SJCRH30 (cell line): ENCODE measurements around the gene TBCE. TPM values are rescaled to one million over a fixed set of nuclear protein-coding genes. Genes with fewer than 3 reads are reported as not detected.
"Not testable (repeated sequence)": the region's sequence is repeated elsewhere in the genome, so short reads cannot be mapped to it uniquely, and the experiment has no call there.

Experiments
- DNase-seq, 2 experiments: peaks; one replicate each; pipeline ENCODE4 v3.0.0-alpha.2; 2015 to 2020
- H3K27ac ChIP-seq: fragments of 250-450 bp; sonication (Bioruptor Pico); 2 replicates; pipeline ENCODE4 v1.5.1; 2020; ENCODE audit warnings: mild to moderate bottlenecking, moderate library complexity
- H3K27me3 ChIP-seq: fragments of 250-450 bp; sonication (Bioruptor Pico); 2 replicates; pipeline ENCODE4 v1.5.1; 2020; ENCODE audit warnings: mild to moderate bottlenecking, moderate library complexity
- H3K36me3 ChIP-seq: fragments of 250-450 bp; sonication (Bioruptor Pico); 2 replicates; pipeline ENCODE4 v1.5.1; 2020; ENCODE audit warnings: mild to moderate bottlenecking, moderate library complexity
- H3K4me1 ChIP-seq: fragments of 250-450 bp; sonication (Bioruptor Pico); 2 replicates; pipeline ENCODE4 v1.5.1; 2020; ENCODE audit warnings: mild to moderate bottlenecking, moderate library complexity
- H3K4me3 ChIP-seq: fragments of 250-450 bp; sonication (Bioruptor Pico); 2 replicates; pipeline ENCODE4 v1.5.1; 2020; ENCODE audit warnings: mild to moderate bottlenecking, moderate library complexity
- H3K9me3 ChIP-seq: fragments of 250-450 bp; sonication (Bioruptor Pico); replicated peaks from 2 replicates; pipeline ENCODE4 v1.5.1; 2020; ENCODE audit warnings: mild to moderate bottlenecking, moderate library complexity
- total RNA-seq: library from RNA; depleted of rRNA; stranded (reverse); fragments of >200 nt; shearing (Covaris generic); gene quantifications from 2 replicates; pipeline ENCODE4 v1.2.3, GENCODE V29; 2014

The TBCE gene
- total RNA-seq, 1 experiment from 2014 or later, result 38.6 TPM

GRCh38 chr1:235336903-235337302 lies 30.3 kb upstream of the TBCE start:
- H3K36me3 ChIP-seq, result peaks cover 5% of the 10 kb centered on the region
- no peak overlapping the region for H3K27ac ChIP-seq
- H3K9me3 ChIP-seq, result no peaks in the 10 kb centered on the region
- no peaks in the 10 kb centered on the region for H3K4me1 ChIP-seq
- no peak for DNase-seq
- no peaks in the 10 kb centered on the region for H3K27me3 ChIP-seq
- no peak overlapping the region for H3K4me3 ChIP-seq

GRCh38 chr1:235339746-235340145 lies 27.5 kb upstream of the TBCE start:
- no peak for DNase-seq
- no peak overlapping the region for H3K27ac ChIP-seq
- H3K9me3 ChIP-seq, result no peaks in the 10 kb centered on the region
- no peaks in the 10 kb centered on the region for H3K4me1 ChIP-seq
- peaks cover 5% of the 10 kb centered on the region for H3K36me3 ChIP-seq
- no peaks in the 10 kb centered on the region for H3K27me3 ChIP-seq
- H3K4me3 ChIP-seq, result no peak overlapping the region

GRCh38 chr1:235341334-235341733 lies 25.9 kb upstream of the TBCE start:
- no peak for DNase-seq
- H3K27ac ChIP-seq, result no peak overlapping the region
- no peaks in the 10 kb centered on the region for H3K4me1 ChIP-seq
- no peaks in the 10 kb centered on the region for H3K27me3 ChIP-seq
- H3K9me3 ChIP-seq, result no peaks in the 10 kb centered on the region
- H3K4me3 ChIP-seq, result no peak overlapping the region
- H3K36me3 ChIP-seq, result peaks cover 2% of the 10 kb centered on the region

- no peak for DNase-seq
- no peaks in the 10 kb centered on the region for H3K27me3 ChIP-seq
- no peaks in the 10 kb centered on the region for H3K4me1 ChIP-seq
- H3K36me3 ChIP-seq, result no peaks in the 10 kb centered on the region; the same call in 1 of the 2 replicates
- no peaks in the 10 kb centered on the region for H3K9me3 ChIP-seq
- H3K27ac ChIP-seq, result no peak overlapping the region
- H3K4me3 ChIP-seq, result no peak overlapping the region
Measured at GRCh38 chr1:235342039-235342438, 25.2 kb upstream of the TBCE start.

GRCh38 chr1:235342471-235342870 lies 24.8 kb upstream of the TBCE start:
- no peaks in the 10 kb centered on the region for H3K9me3 ChIP-seq
- no peak overlapping the region for H3K27ac ChIP-seq
- H3K36me3 ChIP-seq, result no peaks in the 10 kb centered on the region; the same call in 1 of the 2 replicates
- DNase-seq, result no peak
- H3K4me1 ChIP-seq, result no peaks in the 10 kb centered on the region
- no peaks in the 10 kb centered on the region for H3K27me3 ChIP-seq
- H3K4me3 ChIP-seq, result no peak overlapping the region

GRCh38 chr1:235343726-235344125 lies 23.5 kb upstream of the TBCE start:
- H3K27me3 ChIP-seq, result no peaks in the 10 kb centered on the region
- no peak overlapping the region for H3K27ac ChIP-seq
- H3K4me1 ChIP-seq, result no peaks in the 10 kb centered on the region
- no peaks in the 10 kb centered on the region for H3K9me3 ChIP-seq
- no peak for DNase-seq
- no peaks in the 10 kb centered on the region for H3K36me3 ChIP-seq
- no peak overlapping the region for H3K4me3 ChIP-seq

GRCh38 chr1:235351441-235351840 lies 15.8 kb upstream of the TBCE start:
- H3K4me3 ChIP-seq, result no peak overlapping the region
- no peak overlapping the region for H3K27ac ChIP-seq
- no peaks in the 10 kb centered on the region for H3K4me1 ChIP-seq
- no peaks in the 10 kb centered on the region for H3K36me3 ChIP-seq
- no peak for DNase-seq
- no peaks in the 10 kb centered on the region for H3K9me3 ChIP-seq
- no peaks in the 10 kb centered on the region for H3K27me3 ChIP-seq

GRCh38 chr1:235351898-235352297 lies 15.3 kb upstream of the TBCE start:
- Histone ChIP-seq H3K4me1 (no peaks in the 10 kb centered on the region), H3K27me3 (no peaks in the 10 kb centered on the region), H3K27ac (no peak overlapping the region), H3K36me3 (no peaks in the 10 kb centered on the region), H3K4me3 (no peak overlapping the region), H3K9me3 (no peaks in the 10 kb centered on the region)
- DNase-seq, result no peak

GRCh38 chr1:235357485-235358373 lies 9.5 kb upstream of the TBCE start:
- no peaks in the 10 kb centered on the region for H3K36me3 ChIP-seq
- DNase-seq, result peak; percentile 17 to 62

GRCh38 chr1:235358899-235359298 lies 8.3 kb upstream of the TBCE start:
- no peaks in the 10 kb centered on the region for H3K27me3 ChIP-seq
- H3K27ac ChIP-seq, result no peak overlapping the region
- no peaks in the 10 kb centered on the region for H3K9me3 ChIP-seq
- H3K4me1 ChIP-seq, result peaks cover 8% of the 10 kb centered on the region; the same call in 1 of the 2 replicates
- H3K36me3 ChIP-seq, result no peaks in the 10 kb centered on the region
- H3K4me3 ChIP-seq, result no peak overlapping the region
- no peak for DNase-seq

More at GRCh38 chr1:235357485-235358373, 9.5 kb upstream of the TBCE start:
- Histone ChIP-seq H3K9me3 (no peaks in the 10 kb centered on the region), H3K4me1 (peaks cover 8% of the 10 kb centered on the region; the same call in 1 of the 2 replicates), H3K27ac (no peak overlapping the region; the same call in 1 of the 2 replicates), H3K27me3 (no peaks in the 10 kb centered on the region), H3K4me3 (peak overlapping the region; percentile 48)

GRCh38 chr1:235364189-235364588 lies 3.0 kb upstream of the TBCE start:
- not testable (repeated sequence) for H3K36me3 ChIP-seq, H3K27ac ChIP-seq

GRCh38 chr1:235366286-235366685 lies 941 bp upstream of the TBCE start:
- no peak for DNase-seq
- no peaks in the 10 kb centered on the region for H3K36me3 ChIP-seq
- H3K4me1 ChIP-seq, result no peaks in the 10 kb centered on the region
- H3K9me3 ChIP-seq, result no peaks in the 10 kb centered on the region
- no peak overlapping the region for H3K4me3 ChIP-seq
- H3K27me3 ChIP-seq, result no peaks in the 10 kb centered on the region
- H3K27ac ChIP-seq, result no peak overlapping the region

More at GRCh38 chr1:235364189-235364588, 3.0 kb upstream of the TBCE start:
- not testable (repeated sequence) for DNase-seq, H3K27me3 ChIP-seq, H3K9me3 ChIP-seq, H3K4me3 ChIP-seq, H3K4me1 ChIP-seq

GRCh38 chr1:235368428-235368827 lies 1.2 kb downstream of the TBCE start:
- H3K9me3 ChIP-seq, result no peaks in the 10 kb centered on the region
- H3K4me1 ChIP-seq, result no peaks in the 10 kb centered on the region
- no peak overlapping the region for H3K4me3 ChIP-seq
- no peak overlapping the region for H3K27ac ChIP-seq
- H3K36me3 ChIP-seq, result no peaks in the 10 kb centered on the region; the same call in 1 of the 2 replicates
- DNase-seq, result no peak
- H3K27me3 ChIP-seq, result no peaks in the 10 kb centered on the region

- Histone ChIP-seq H3K9me3 (no peaks in the 10 kb centered on the region), H3K4me1 (no peaks in the 10 kb centered on the region), H3K27me3 (no peaks in the 10 kb centered on the region), H3K4me3 (no peak overlapping the region), H3K36me3 (no peaks in the 10 kb centered on the region; the same call in 1 of the 2 replicates), H3K27ac (no peak overlapping the region)
- DNase-seq, result no peak
Measured at GRCh38 chr1:235369802-235370201, 2.6 kb downstream of the TBCE start.

GRCh38 chr1:235375919-235376605 lies 8.8 kb downstream of the TBCE start:
- Histone ChIP-seq H3K4me3 (no peak overlapping the region), H3K27me3 (no peaks in the 10 kb centered on the region), H3K36me3 (peaks cover 9% of the 10 kb centered on the region), H3K4me1 (no peaks in the 10 kb centered on the region), H3K9me3 (no peaks in the 10 kb centered on the region), H3K27ac (no peak overlapping the region)
- DNase-seq, result no peak
